Natural killer cell (primary cell): ENCODE measurements around the gene FOXD3. TPM values are rescaled to one million over a fixed set of nuclear protein-coding genes. Genes with fewer than 3 reads are reported as not detected.

Experiments
- ATAC-seq, 3 donors: fragments of 150-1000 bp in 2 of 3; fragments of 200-7000 bp in 1 of 3; cut with Tn5 transposase; 1 replicate in 1 of 3; 2 replicates in 2 of 3; pipeline ENCODE4 v1.10.0; 2021; ENCODE audit warnings: mild to moderate bottlenecking in 2 of 3, moderate library complexity in 2 of 3
- DNase-seq, 2 donors: peaks; one replicate each; pipeline versions ENCODE4 v3.0.0 to v3.0.0-alpha.2; 2013 to 2021; ENCODE audit warnings: mixed read lengths in 1 of 2
- H3K27ac ChIP-seq: one replicate; pipeline ENCODE4 v1.5.1; 2013; ENCODE audit warnings: mild to moderate bottlenecking, low read length
- H3K27me3 ChIP-seq: one replicate; pipeline ENCODE4 v1.6.1; 2013; ENCODE audit warnings: low read length; ENCODE audit not compliant: control insufficient read depth, insufficient read depth
- H3K36me3 ChIP-seq: one replicate; pipeline ENCODE4 v1.6.1; 2013; ENCODE audit warnings: low read length; ENCODE audit not compliant: control insufficient read depth, insufficient read depth
- H3K4me1 ChIP-seq: one replicate; pipeline ENCODE4 v1.6.1; 2013; ENCODE audit warnings: low read length; ENCODE audit not compliant: control insufficient read depth, insufficient read depth
- H3K4me3 ChIP-seq: one replicate; pipeline ENCODE4 v1.5.1; 2013; ENCODE audit warnings: low read length
- H3K9me3 ChIP-seq: one replicate; pipeline ENCODE4 v1.6.1; 2013; ENCODE audit warnings: low read length; ENCODE audit not compliant: control insufficient read depth, insufficient read depth
- H3K27ac Mint-ChIP-seq, 2 donors: one replicate each; pipeline ENCODE4 v1.8.0; 2022; ENCODE audit warnings: mild to moderate bottlenecking in 2 of 2, mixed read lengths in 2 of 2, moderate library complexity in 1 of 2
- H3K27me3 Mint-ChIP-seq, 2 donors: one replicate each; pipeline ENCODE4 v1.8.0; 2022; ENCODE audit warnings: low read depth in 2 of 2, mixed read lengths in 2 of 2
- H3K36me3 Mint-ChIP-seq: one replicate; pipeline ENCODE4 v1.8.0; 2022; ENCODE audit warnings: mixed read lengths
- H3K4me1 Mint-ChIP-seq, 2 donors: one replicate each; pipeline ENCODE4 v1.8.0; 2022; ENCODE audit warnings: mixed read lengths in 2 of 2
- H3K4me3 Mint-ChIP-seq: one replicate; pipeline ENCODE4 v1.8.0; 2022; ENCODE audit warnings: mild to moderate bottlenecking, moderate library complexity, mixed read lengths
- H3K9me3 Mint-ChIP-seq, 2 donors: one replicate each; pipeline ENCODE4 v1.8.0; 2022; ENCODE audit warnings: mixed read lengths in 2 of 2
- CTCF ChIP-seq: fragments of 200-600 bp; IDR thresholded peaks from one replicate; pipeline ENCODE4 v1.8.0; 2022; ENCODE audit warnings: antibody characterized with exemption
- WGBS: methylation state at CpG from one replicate; pipeline ENCODE4 v1.1.7; 2013; ENCODE audit warnings: missing lambda C conversion rate; ENCODE audit not compliant: insufficient coverage; 5-methylcytosine and 5-hydroxymethylcytosine counted together
- intact Hi-C: fragments of 100-400 bp; cut with micrococcal nuclease; formaldehyde crosslinking; loops from one replicate; pipeline ENCODE4 v1.14.2; 2022
- total RNA-seq, 4 donors: library from RNA; stranded (reverse); fragments of 120-200 nt in 1 of 4; gene quantifications; one replicate each; pipeline versions ENCODE4 v1.2.3 to v1.2.4, GENCODE V29; 2013 to 2022

FOXD3 gene
- total RNA-seq, 3 donors from 2014 or later (not counting 1 experiment from before 2014, with no cell fraction given), result not detected

- Histone ChIP-seq H3K27ac (no peak overlapping the region), H3K27me3 (peaks cover 2% of the 10 kb centered on the region), H3K4me3 (no peak overlapping the region), H3K9me3 (peaks cover 8% of the 10 kb centered on the region), H3K36me3 (no peaks in the 10 kb centered on the region), H3K4me1 (no peaks in the 10 kb centered on the region)
- Mint-ChIP-seq H3K9me3 (peaks cover 4 to 17% of the 10 kb centered on the region in 2 donors), H3K4me3 (no peak overlapping the region), H3K27ac (no peak overlapping the region), H3K36me3 (peaks cover 7% of the 10 kb centered on the region), H3K27me3 (peaks cover 0 to 8% of the 10 kb centered on the region in 2 donors), H3K4me1 (no peaks in the 10 kb centered on the region)
- intact Hi-C loops, result no loop called here
- no peak for DNase-seq
- no peak for TF ChIP-seq CTCF
- ATAC-seq, result no peak
Measured at GRCh38 chr1:63289135-63289534, 33.2 kb upstream of the FOXD3 start.

- Histone ChIP-seq H3K27ac (no peak overlapping the region), H3K9me3 (no peaks in the 10 kb centered on the region), H3K36me3 (no peaks in the 10 kb centered on the region), H3K4me1 (no peaks in the 10 kb centered on the region), H3K4me3 (no peak overlapping the region), H3K27me3 (peaks cover 2% of the 10 kb centered on the region)
- H3K27me3 Mint-ChIP-seq, result peaks cover 9 to 10% of the 10 kb centered on the region in 2 donors
- no peaks in the 10 kb centered on the region for H3K36me3 Mint-ChIP-seq
- WGBS, result 23% methylated on average over 4 of the region's 6 CpGs
- no peaks in the 10 kb centered on the region for H3K4me1 Mint-ChIP-seq
- no peak for DNase-seq
- intact Hi-C loops, result no loop called here
- H3K4me3 Mint-ChIP-seq, result no peak overlapping the region
- no peaks in the 10 kb centered on the region for H3K9me3 Mint-ChIP-seq
- H3K27ac Mint-ChIP-seq, result no peak overlapping the region
- TF ChIP-seq CTCF, result no peak
- ATAC-seq, result no peak
Measured at GRCh38 chr1:63294803-63295594, 27.4 kb upstream of the FOXD3 start.

DNA sequence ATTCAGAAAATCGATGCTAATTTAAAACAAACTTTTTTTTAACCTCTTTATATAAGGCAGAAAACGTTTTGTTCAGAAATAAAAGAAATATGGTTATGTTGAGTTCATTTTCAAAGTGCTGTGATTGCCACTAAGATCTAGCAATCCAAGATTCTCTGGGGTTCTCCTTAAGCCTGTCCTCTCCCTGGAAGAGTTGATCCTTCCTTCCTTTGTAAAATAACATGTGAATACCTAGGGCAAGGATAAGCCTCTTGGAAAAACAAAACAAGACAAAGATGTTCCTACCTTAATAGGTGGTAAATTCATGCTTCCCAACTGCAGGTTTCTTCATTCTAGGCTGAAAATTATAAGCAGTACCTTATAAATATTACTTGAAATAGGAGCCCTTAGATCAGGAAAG is 18.0 kb upstream of the FOXD3 start:
- H3K4me3 ChIP-seq, result no peak overlapping the region
- no peaks in the 10 kb centered on the region for H3K9me3 ChIP-seq
- intact Hi-C loops, result no loop called here
- ATAC-seq (no peak), DNase-seq (no peak)
- Mint-ChIP-seq H3K27me3 (peaks cover 11 to 35% of the 10 kb centered on the region in 2 donors), H3K36me3 (no peaks in the 10 kb centered on the region), H3K27ac (no peak overlapping the region), H3K4me3 (no peak overlapping the region), H3K4me1 (no peaks in the 10 kb centered on the region), H3K9me3 (peaks cover 0 to 2% of the 10 kb centered on the region in 2 donors)
- no peaks in the 10 kb centered on the region for H3K4me1 ChIP-seq
- no peak overlapping the region for H3K27ac ChIP-seq
- peaks cover 18% of the 10 kb centered on the region for H3K27me3 ChIP-seq
- no peak for TF ChIP-seq CTCF
- no CpG with 5 or more reads among the region's 2 CpGs for WGBS
- H3K36me3 ChIP-seq, result no peaks in the 10 kb centered on the region

GRCh38 chr1:63305043-63305442 is 17.3 kb upstream of the FOXD3 start:
- DNase-seq (no peak), ATAC-seq (no peak)
- Histone ChIP-seq H3K27me3 (peaks cover 18% of the 10 kb centered on the region), H3K4me1 (no peaks in the 10 kb centered on the region), H3K36me3 (no peaks in the 10 kb centered on the region), H3K4me3 (no peak overlapping the region), H3K9me3 (no peaks in the 10 kb centered on the region), H3K27ac (no peak overlapping the region)
- Mint-ChIP-seq H3K4me1 (no peaks in the 10 kb centered on the region), H3K27ac (no peak overlapping the region), H3K36me3 (no peaks in the 10 kb centered on the region), H3K27me3 (peaks cover 11 to 37% of the 10 kb centered on the region in 2 donors), H3K9me3 (peaks cover 0 to 2% of the 10 kb centered on the region in 2 donors), H3K4me3 (no peak overlapping the region)
- TF ChIP-seq CTCF, result no peak
- intact Hi-C loops, result no loop called here
